Progenitor cell of endocrine pancreas (in vitro differentiated cells): Measurements from ENCODE around the gene ZSCAN21. TPM values are rescaled to one million over a fixed set of nuclear protein-coding genes. Genes with fewer than 3 reads are reported as not detected.
A peak's percentile ranks its signal among the peaks of the same experiment; 100 is the strongest.

Source experiments
- DNase-seq: peaks from one replicate; pipeline ENCODE4 v3.0.0; 2021; ENCODE audit warnings: low spot score; ENCODE audit not compliant: unreplicated experiment
- H3K27ac Mint-ChIP-seq: 2 replicates; pipeline ENCODE4 v1.8.0; 2021; ENCODE audit warnings: mild to moderate bottlenecking, moderate library complexity, mixed read lengths
- H3K27me3 Mint-ChIP-seq: 2 replicates; pipeline ENCODE4 v1.8.0; 2021; ENCODE audit warnings: mixed read lengths
- H3K36me3 Mint-ChIP-seq: 2 replicates; pipeline ENCODE4 v1.8.0; 2022; ENCODE audit warnings: mixed read lengths; ENCODE audit not compliant: insufficient read depth
- H3K4me1 Mint-ChIP-seq: 2 replicates; pipeline ENCODE4 v1.8.0; 2021; ENCODE audit warnings: low read depth, mixed read lengths
- H3K4me3 Mint-ChIP-seq: 2 replicates; pipeline ENCODE4 v1.8.0; 2021; ENCODE audit warnings: low read depth, mild to moderate bottlenecking, moderate library complexity, mixed read lengths
- H3K9me3 Mint-ChIP-seq: 2 replicates; pipeline ENCODE4 v1.8.0; 2021; ENCODE audit warnings: low read depth, mixed read lengths
- CTCF ChIP-seq: fragments of 200-600 bp; sonication (generic); IDR thresholded peaks from one replicate; pipeline ENCODE4 v1.5.0; 2021; ENCODE audit warnings: antibody characterized with exemption, mild to moderate bottlenecking; ENCODE audit not compliant: unreplicated experiment
- total RNA-seq: library from RNA; stranded (reverse); gene quantifications from 2 replicates; pipeline ENCODE4 v1.2.1, GENCODE V29; 2021

Gene ZSCAN21
- total RNA-seq, 1 donor from 2014 or later, result 22.8 TPM

- Mint-ChIP-seq H3K9me3 (peaks cover 6% of the 10 kb centered on the region), H3K27me3 (no peaks in the 10 kb centered on the region), H3K4me3 (no peak overlapping the region), H3K36me3 (peaks cover 37% of the 10 kb centered on the region), H3K27ac (no peak overlapping the region), H3K4me1 (no peaks in the 10 kb centered on the region)
- DNase-seq, result no peak
- TF ChIP-seq CTCF, result no peak
Observed at GRCh38 chr7:100059251-100059739, 9.7 kb downstream of the ZSCAN21 start.

- H3K4me1 Mint-ChIP-seq, result peaks cover 2% of the 10 kb centered on the region
- no peak for TF ChIP-seq CTCF
- DNase-seq, result no peak
- H3K27me3 Mint-ChIP-seq, result no peaks in the 10 kb centered on the region
- peaks cover 54% of the 10 kb centered on the region for H3K36me3 Mint-ChIP-seq
- H3K27ac Mint-ChIP-seq, result no peak overlapping the region
- H3K9me3 Mint-ChIP-seq, result peaks cover 9% of the 10 kb centered on the region
- no peak overlapping the region for H3K4me3 Mint-ChIP-seq
Observed at GRCh38 chr7:100061518-100062193, 12.1 kb downstream of the ZSCAN21 start.

- peaks cover 2% of the 10 kb centered on the region for H3K4me1 Mint-ChIP-seq
- H3K27ac Mint-ChIP-seq, result no peak overlapping the region
- H3K4me3 Mint-ChIP-seq, result no peak overlapping the region
- peaks cover 58% of the 10 kb centered on the region for H3K36me3 Mint-ChIP-seq
- DNase-seq, result no peak
- peaks cover 9% of the 10 kb centered on the region for H3K9me3 Mint-ChIP-seq
- TF ChIP-seq CTCF, result no peak
- no peaks in the 10 kb centered on the region for H3K27me3 Mint-ChIP-seq
Observed at GRCh38 chr7:100063376-100063775, 13.8 kb downstream of the ZSCAN21 start.

- Mint-ChIP-seq H3K36me3 (peaks cover 56% of the 10 kb centered on the region), H3K27me3 (no peaks in the 10 kb centered on the region), H3K9me3 (peaks cover 9% of the 10 kb centered on the region), H3K4me1 (peaks cover 2% of the 10 kb centered on the region), H3K27ac (no peak overlapping the region), H3K4me3 (no peak overlapping the region)
- DNase-seq, result no peak
- no peak for TF ChIP-seq CTCF
Observed at GRCh38 chr7:100064162-100064561, 14.6 kb downstream of the ZSCAN21 start.

- no peaks in the 10 kb centered on the region for H3K27me3 Mint-ChIP-seq
- peaks cover 16% of the 10 kb centered on the region for H3K9me3 Mint-ChIP-seq
- DNase-seq, result no peak
- no peak for TF ChIP-seq CTCF
- H3K27ac Mint-ChIP-seq, result peak overlapping the region; percentile 45
- H3K4me3 Mint-ChIP-seq, result no peak overlapping the region
- H3K4me1 Mint-ChIP-seq, result peaks cover 2% of the 10 kb centered on the region
- peaks cover 64% of the 10 kb centered on the region for H3K36me3 Mint-ChIP-seq
Observed at GRCh38 chr7:100065452-100066186, 16.0 kb downstream of the ZSCAN21 start.
